Trophoblast cell (in vitro differentiated cells and primary cell): ENCODE measurements around the gene ELP1.

Experiments used
- DNase-seq, 2 donors: peaks; one replicate each; pipeline ENCODE4 v3.0.0-alpha.2; 2016
- H2AFZ ChIP-seq: 2 replicates; pipeline ENCODE4 v1.6.1; 2013; ENCODE audit warnings: low read length, moderate library complexity, mild to moderate bottlenecking; ENCODE audit not compliant: insufficient read depth, poor library complexity
- H2AK5ac ChIP-seq: 2 replicates; pipeline ENCODE4 v1.6.1; 2013; ENCODE audit warnings: mild to moderate bottlenecking, low read length
- H2BK120ac ChIP-seq: 2 replicates; pipeline ENCODE4 v1.6.1; 2013; ENCODE audit warnings: low read length, mild to moderate bottlenecking, moderate library complexity; ENCODE audit not compliant: insufficient read depth, poor library complexity
- H2BK12ac ChIP-seq: 2 replicates; pipeline ENCODE4 v1.6.1; 2013; ENCODE audit warnings: mild to moderate bottlenecking, low read length, moderate library complexity
- H2BK5ac ChIP-seq: 2 replicates; pipeline ENCODE4 v1.6.1; 2013; ENCODE audit warnings: low read length, low read depth, moderate library complexity, mild to moderate bottlenecking; ENCODE audit not compliant: poor library complexity
- H3K14ac ChIP-seq: 2 replicates; pipeline ENCODE4 v1.6.1; 2013; ENCODE audit warnings: mild to moderate bottlenecking, low read length
- H3K18ac ChIP-seq: 2 replicates; pipeline ENCODE4 v1.6.1; 2013; ENCODE audit warnings: mild to moderate bottlenecking, low read length
- H3K23ac ChIP-seq: 2 replicates; pipeline ENCODE4 v1.6.1; 2013; ENCODE audit warnings: low read length
- H3K27ac ChIP-seq: 2 replicates; pipeline ENCODE4 v1.5.1; 2013; ENCODE audit warnings: low read depth, mild to moderate bottlenecking, inconsistent platforms, low read length, moderate library complexity
- H3K27me3 ChIP-seq: 2 replicates; pipeline ENCODE4 v1.6.1; 2013; ENCODE audit warnings: inconsistent platforms, mild to moderate bottlenecking, low read length, moderate library complexity; ENCODE audit not compliant: insufficient read depth
- H3K36me3 ChIP-seq, 2 experiments: 1 replicate in 1 of 2; 2 replicates in 1 of 2; pipeline ENCODE4 v1.6.1; 2013; ENCODE audit warnings: low read length in 2 of 2, mild to moderate bottlenecking in 2 of 2, moderate library complexity in 1 of 2; ENCODE audit not compliant: insufficient read depth in 2 of 2, control insufficient read depth in 1 of 2
- H3K4ac ChIP-seq: 2 replicates; pipeline ENCODE4 v1.6.1; 2013; ENCODE audit warnings: low read depth, mild to moderate bottlenecking, low read length, moderate library complexity
- H3K4me1 ChIP-seq, 2 experiments: 1 replicate in 1 of 2; 2 replicates in 1 of 2; pipeline ENCODE4 v1.6.1; 2013; ENCODE audit warnings: low read length in 2 of 2, mild to moderate bottlenecking in 2 of 2, moderate library complexity in 1 of 2; ENCODE audit not compliant: insufficient read depth in 2 of 2, control insufficient read depth in 1 of 2
- H3K4me2 ChIP-seq: 2 replicates; pipeline ENCODE4 v1.6.1; 2013; ENCODE audit warnings: inconsistent platforms, mild to moderate bottlenecking, low read length, moderate library complexity
- H3K4me3 ChIP-seq: 2 replicates; pipeline ENCODE4 v1.5.1; 2013; ENCODE audit warnings: mild to moderate bottlenecking, low read depth, low read length, inconsistent platforms
- H3K79me1 ChIP-seq: one replicate; pipeline ENCODE4 v1.6.1; 2013; ENCODE audit warnings: low read length
- H3K79me2 ChIP-seq: 2 replicates; pipeline ENCODE4 v1.6.1; 2013; ENCODE audit warnings: low read length, mild to moderate bottlenecking; ENCODE audit not compliant: control insufficient read depth, insufficient read depth, poor library complexity
- H3K9ac ChIP-seq: 2 replicates; pipeline ENCODE4 v1.6.1; 2013; ENCODE audit warnings: mild to moderate bottlenecking, low read length
- H3K9me3 ChIP-seq: 2 replicates; pipeline ENCODE4 v1.6.1; 2013; ENCODE audit warnings: low read depth, mild to moderate bottlenecking, control low read depth, inconsistent platforms, low read length; ENCODE audit not compliant: insufficient read depth
- H4K12ac ChIP-seq: 2 replicates; pipeline ENCODE4 v1.6.1; 2013; ENCODE audit warnings: low read depth, mild to moderate bottlenecking, low read length, moderate library complexity
- H4K8ac ChIP-seq: 2 replicates; pipeline ENCODE4 v1.6.1; 2013; ENCODE audit warnings: low read depth, mild to moderate bottlenecking, low read length, moderate library complexity
- H4K91ac ChIP-seq: one replicate; pipeline ENCODE4 v1.6.1; 2013; ENCODE audit warnings: low read depth, mild to moderate bottlenecking, low read length, moderate library complexity
- WGBS: extraction: QIAGEN DNeasy Blood & Tissue Kit; methylation state at CpG from one replicate; pipeline ENCODE4 v1.1.7; 2013; ENCODE audit warnings: missing lambda C conversion rate; ENCODE audit not compliant: insufficient read length, insufficient coverage; ENCODE audit errors: extremely low coverage; 5-methylcytosine and 5-hydroxymethylcytosine counted together

ELP1 gene

GRCh38 chr9:108876425-108876824 is 57.5 kb downstream of the ELP1 start:
- Histone ChIP-seq H3K4me1 (no peaks in the 10 kb centered on the region), H3K4ac (no peak overlapping the region), H4K8ac (no peak overlapping the region), H3K27ac (no peak overlapping the region), H3K4me2 (no peak overlapping the region), H2AK5ac (no peak overlapping the region), H3K23ac (no peak overlapping the region), H3K79me2 (no peaks in the 10 kb centered on the region), H3K79me1 (no peaks in the 10 kb centered on the region), H4K91ac (no peak overlapping the region), H3K9me3 (no peaks in the 10 kb centered on the region), H3K18ac (no peak overlapping the region), H3K14ac (no peak overlapping the region), H2BK120ac (no peak overlapping the region), H3K36me3 (peaks cover 17 to 27% of the 10 kb centered on the region in 2 experiments), H3K4me3 (no peak overlapping the region), H2BK5ac (no peak overlapping the region), H3K9ac (no peak overlapping the region), H2BK12ac (no peak overlapping the region), H2AFZ (no peak overlapping the region), H3K27me3 (no peaks in the 10 kb centered on the region), H4K12ac (no peak overlapping the region)
- WGBS = no CpG with 5 or more reads among the region's 5 CpGs
- DNase-seq = no peak

GRCh38 chr9:108874058-108874788 is 59.7 kb downstream of the ELP1 start:
- no peak overlapping the region for H3K4me3 ChIP-seq
- DNase-seq = no peak
- H4K12ac ChIP-seq = no peak overlapping the region
- H3K9ac ChIP-seq = no peak overlapping the region
- H2BK120ac ChIP-seq = no peak overlapping the region
- no peak overlapping the region for H3K4ac ChIP-seq
- H3K36me3 ChIP-seq = peaks cover 14 to 23% of the 10 kb centered on the region in 2 experiments
- no peak overlapping the region for H4K8ac ChIP-seq
- no peak overlapping the region for H2BK5ac ChIP-seq
- H3K79me2 ChIP-seq = no peaks in the 10 kb centered on the region
- no peak overlapping the region for H3K23ac ChIP-seq
- H3K4me1 ChIP-seq = no peaks in the 10 kb centered on the region
- no peak overlapping the region for H3K4me2 ChIP-seq
- no peaks in the 10 kb centered on the region for H3K79me1 ChIP-seq
- WGBS = no CpG with 5 or more reads among the region's 4 CpGs
- no peak overlapping the region for H3K27ac ChIP-seq
- no peak overlapping the region for H4K91ac ChIP-seq
- no peak overlapping the region for H2BK12ac ChIP-seq
- H3K14ac ChIP-seq = no peak overlapping the region
- no peaks in the 10 kb centered on the region for H3K27me3 ChIP-seq
- no peak overlapping the region for H2AK5ac ChIP-seq
- no peaks in the 10 kb centered on the region for H3K9me3 ChIP-seq
- H3K18ac ChIP-seq = no peak overlapping the region
- no peak overlapping the region for H2AFZ ChIP-seq

- H2BK12ac ChIP-seq = no peak overlapping the region
- no peak overlapping the region for H3K18ac ChIP-seq
- H3K9ac ChIP-seq = no peak overlapping the region
- H3K23ac ChIP-seq = no peak overlapping the region
- no peak overlapping the region for H2AK5ac ChIP-seq
- H3K4me3 ChIP-seq = no peak overlapping the region
- DNase-seq = peak; percentile 22 to 60
- no peak overlapping the region for H3K14ac ChIP-seq
- no peak overlapping the region for H3K27ac ChIP-seq
- H3K79me1 ChIP-seq = peaks cover 2% of the 10 kb centered on the region
- no peak overlapping the region for H4K8ac ChIP-seq
- no peak overlapping the region for H4K91ac ChIP-seq
- no peak overlapping the region for H3K4me2 ChIP-seq
- H3K79me2 ChIP-seq = no peaks in the 10 kb centered on the region
- WGBS = no CpG with 5 or more reads among the region's 3 CpGs
- H4K12ac ChIP-seq = no peak overlapping the region
- H3K4me1 ChIP-seq = peaks cover 3 to 4% of the 10 kb centered on the region in 2 experiments
- no peak overlapping the region for H2AFZ ChIP-seq
- H2BK5ac ChIP-seq = no peak overlapping the region
- no peak overlapping the region for H2BK120ac ChIP-seq
- H3K27me3 ChIP-seq = no peaks in the 10 kb centered on the region
- no peaks in the 10 kb centered on the region for H3K9me3 ChIP-seq
- H3K4ac ChIP-seq = no peak overlapping the region
- H3K36me3 ChIP-seq = peaks cover 0 to 7% of the 10 kb centered on the region in 2 experiments
Measured at GRCh38 chr9:108869092-108869725, 64.7 kb downstream of the ELP1 start.

- Histone ChIP-seq H3K4ac (no peak overlapping the region), H2BK12ac (no peak overlapping the region)
- WGBS = no CpG with 5 or more reads among the region's 4 CpGs
Measured at GRCh38 chr9:108867829-108868228, 66.1 kb downstream of the ELP1 start.

More at GRCh38 chr9:108867829-108868228, 66.1 kb downstream of the ELP1 start:
- H2BK120ac ChIP-seq = no peak overlapping the region
- H3K27ac ChIP-seq = no peak overlapping the region
- peaks cover 0 to 3% of the 10 kb centered on the region in 2 experiments for H3K36me3 ChIP-seq
- H4K8ac ChIP-seq = no peak overlapping the region
- no peak overlapping the region for H3K14ac ChIP-seq
- H3K18ac ChIP-seq = no peak overlapping the region
- H3K79me2 ChIP-seq = no peaks in the 10 kb centered on the region
- no peaks in the 10 kb centered on the region for H3K27me3 ChIP-seq
- no peak overlapping the region for H2AK5ac ChIP-seq
- no peak overlapping the region for H3K9ac ChIP-seq
- H3K4me3 ChIP-seq = no peak overlapping the region
- no peak overlapping the region for H3K4me2 ChIP-seq
- H3K4me1 ChIP-seq = peaks cover 3 to 4% of the 10 kb centered on the region in 2 experiments
- H3K23ac ChIP-seq = no peak overlapping the region
- H4K91ac ChIP-seq = no peak overlapping the region
- H3K9me3 ChIP-seq = no peaks in the 10 kb centered on the region
- H3K79me1 ChIP-seq = peaks cover 2% of the 10 kb centered on the region
- no peak for DNase-seq
- H2BK5ac ChIP-seq = no peak overlapping the region
- no peak overlapping the region for H4K12ac ChIP-seq
- H2AFZ ChIP-seq = no peak overlapping the region
